ENCODE measurements around the gene DENND1A.
"Not testable (repeated sequence)": the region's sequence is repeated elsewhere in the genome, so short reads cannot be mapped to it uniquely, and the experiment has no call there.

Gene DENND1A

DNA sequence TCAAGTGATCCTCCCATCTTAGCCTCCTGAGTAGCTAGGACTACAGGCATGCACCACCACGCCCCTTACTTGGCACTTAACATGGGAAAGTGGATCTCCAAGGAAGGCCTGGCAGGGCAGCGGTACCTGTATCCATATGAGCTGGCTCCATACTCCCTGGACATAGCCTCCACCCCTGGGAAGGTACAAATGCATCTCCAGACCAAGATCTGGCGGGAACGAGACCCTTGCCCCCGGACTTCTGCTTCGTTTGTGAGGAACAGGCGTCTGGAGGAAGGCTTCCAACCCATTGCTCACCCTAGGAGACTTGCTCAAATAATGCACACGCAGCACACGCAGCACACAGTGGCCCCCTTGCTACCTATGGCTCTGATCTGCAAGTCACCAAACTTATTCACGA, 518.7 kb downstream of the DENND1A start:
- no peak for DNase-seq (ENCODE audit: low spot score)

DNA sequence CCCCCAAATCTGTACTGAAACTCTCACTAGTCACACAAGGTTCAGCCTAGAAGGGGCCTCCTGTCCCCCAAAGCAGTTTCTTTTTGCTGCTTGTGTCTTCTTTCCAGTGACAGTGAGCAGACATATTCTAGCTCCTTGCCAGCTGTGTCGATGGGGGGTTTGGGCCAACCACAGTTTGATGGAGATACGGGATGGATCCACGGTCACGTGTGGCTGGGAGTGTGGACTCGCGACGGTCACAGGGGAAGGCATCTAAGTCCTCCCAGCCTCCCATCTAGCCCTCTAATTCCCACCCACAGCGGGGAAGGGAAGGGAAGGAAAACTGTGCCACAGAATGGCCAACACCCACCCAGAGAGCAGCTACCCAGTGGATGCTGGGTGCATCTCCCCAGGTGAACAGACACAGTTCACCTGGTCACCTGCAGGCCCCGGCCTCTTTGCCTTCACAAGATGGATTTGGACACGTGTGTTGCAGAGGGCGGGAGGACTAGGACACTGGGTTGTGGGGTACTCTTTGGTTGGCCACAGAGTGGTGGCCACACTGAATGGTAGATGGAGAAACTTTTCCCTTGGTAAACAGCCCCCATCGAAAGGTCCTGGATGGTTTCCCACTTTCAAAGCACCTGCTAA, 519.5 kb downstream of the DENND1A start:
- no peak for DNase-seq (ENCODE audit: low spot score)

DNA sequence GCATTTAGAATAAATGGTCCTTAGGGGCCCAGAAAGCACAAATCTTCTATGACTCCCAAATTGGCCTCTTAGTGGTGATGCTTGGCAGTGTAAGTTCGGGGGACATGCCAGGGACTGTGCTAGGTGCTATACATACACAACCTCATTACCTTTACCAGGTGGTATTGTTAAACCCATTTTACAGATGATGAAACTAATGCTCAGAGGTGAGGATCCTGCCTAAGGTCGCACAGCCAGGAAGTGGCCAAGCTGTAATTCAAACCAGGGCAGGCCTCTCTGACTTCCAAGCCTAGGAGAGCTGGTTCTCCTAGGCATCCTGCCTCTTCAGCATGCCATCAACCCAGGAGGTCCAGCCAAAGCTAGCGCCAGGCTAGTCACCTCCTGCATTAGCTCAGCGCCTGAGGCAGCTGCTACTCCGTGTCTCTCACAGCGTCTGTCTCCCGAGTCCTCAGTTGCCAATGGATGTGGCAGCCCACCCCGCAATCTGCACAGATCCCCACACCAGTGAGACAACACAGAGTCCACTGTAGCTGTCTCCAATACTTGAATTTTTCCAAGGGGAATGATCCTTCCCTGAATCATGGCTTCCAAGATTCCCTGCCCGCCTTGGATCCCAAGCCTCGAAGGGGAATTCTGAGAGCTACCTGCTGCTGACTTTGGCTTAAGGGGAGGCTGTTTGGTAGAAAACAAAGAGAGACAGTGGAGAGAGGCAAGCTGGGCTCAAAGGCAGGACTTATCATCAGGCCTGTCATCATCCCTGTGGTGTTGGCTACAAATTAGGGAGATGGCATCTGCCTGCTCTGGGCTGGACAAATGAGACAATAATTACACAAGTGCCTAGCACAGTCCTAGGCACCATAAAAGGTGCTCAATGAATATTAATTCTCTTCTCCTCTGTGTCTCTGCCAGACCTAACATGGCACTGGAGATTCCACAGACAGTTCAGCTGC, 521.3 kb downstream of the DENND1A start:
- no peak for DNase-seq (ENCODE audit: low spot score)

DNA sequence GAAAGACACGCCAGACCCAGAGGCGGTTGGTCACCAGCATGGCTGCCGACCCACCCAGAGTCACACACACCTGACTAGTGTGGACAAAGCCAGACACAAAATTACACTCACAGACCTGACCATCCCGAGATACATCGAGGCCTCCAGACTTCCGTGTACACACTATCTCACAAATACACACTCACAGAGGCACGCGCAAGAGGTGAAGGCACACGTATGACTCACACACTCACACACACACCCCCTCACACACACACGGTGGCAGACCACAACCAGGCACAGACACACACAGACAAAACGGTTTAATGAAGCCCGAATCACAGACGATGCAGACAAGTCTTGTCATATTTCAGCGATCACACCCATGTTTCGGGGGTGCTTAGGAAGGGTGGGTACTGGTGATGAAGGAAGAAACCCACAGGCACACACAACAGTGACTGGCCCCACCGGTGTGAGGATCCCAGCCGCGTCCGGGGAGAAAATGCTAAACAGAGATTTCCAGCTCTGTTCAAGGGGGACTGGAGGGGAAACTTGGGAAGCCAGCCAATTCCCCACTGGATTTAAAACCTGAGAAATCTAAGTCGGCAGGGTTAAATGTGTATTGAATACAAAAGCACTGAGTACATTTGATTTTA, 522.6 kb downstream of the DENND1A start:
- DNase-seq (ENCODE audit: low spot score): no peak

DNA sequence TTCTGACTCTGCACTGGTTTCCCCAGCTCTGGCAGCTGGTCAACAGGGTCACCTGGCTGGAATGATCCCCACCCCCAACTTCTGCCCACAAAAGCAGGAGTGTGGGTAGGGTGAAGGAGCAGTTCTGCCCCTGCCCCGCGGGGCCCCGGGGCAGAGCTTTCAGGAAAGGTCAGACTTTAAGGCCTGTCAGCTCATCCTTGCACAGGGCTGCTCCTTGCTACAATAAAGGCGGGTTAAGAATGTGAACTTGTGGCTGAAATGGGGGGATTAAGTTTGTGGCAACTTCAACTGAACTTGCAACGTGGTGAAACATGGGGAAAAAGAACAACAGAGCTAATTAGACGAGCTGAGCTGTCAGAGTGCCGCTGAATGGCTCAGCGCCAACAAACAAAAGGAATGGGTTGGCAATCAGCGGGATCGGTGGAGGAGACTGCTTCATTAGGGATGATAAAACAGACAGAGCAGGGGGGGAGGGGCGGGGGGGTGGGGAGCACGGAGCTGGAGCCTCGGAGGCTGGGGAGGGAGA, 523.2 kb downstream of the DENND1A start:
- no peak for DNase-seq (ENCODE audit: low spot score)

DNA sequence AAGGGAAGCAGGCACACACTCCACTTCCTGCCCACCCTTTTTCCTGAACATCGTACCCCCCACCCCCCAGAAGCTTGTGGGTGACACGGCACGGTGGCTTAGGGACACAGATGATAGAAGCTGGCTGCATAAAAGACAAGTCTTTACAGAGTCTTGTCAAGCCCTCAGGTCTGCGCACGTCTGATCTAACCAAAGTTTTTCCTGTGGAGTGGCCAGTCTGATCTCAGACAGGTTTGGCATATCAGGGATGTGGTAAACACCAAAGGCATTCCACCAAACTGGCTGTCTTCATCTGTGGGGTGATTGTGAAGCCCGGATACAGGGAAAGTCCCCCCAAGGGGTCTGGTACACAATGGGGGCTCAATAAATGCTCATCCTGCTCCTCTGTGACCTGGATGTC, 523.9 kb downstream of the DENND1A start:
- DNase-seq (ENCODE audit: low spot score): no peak

DNA sequence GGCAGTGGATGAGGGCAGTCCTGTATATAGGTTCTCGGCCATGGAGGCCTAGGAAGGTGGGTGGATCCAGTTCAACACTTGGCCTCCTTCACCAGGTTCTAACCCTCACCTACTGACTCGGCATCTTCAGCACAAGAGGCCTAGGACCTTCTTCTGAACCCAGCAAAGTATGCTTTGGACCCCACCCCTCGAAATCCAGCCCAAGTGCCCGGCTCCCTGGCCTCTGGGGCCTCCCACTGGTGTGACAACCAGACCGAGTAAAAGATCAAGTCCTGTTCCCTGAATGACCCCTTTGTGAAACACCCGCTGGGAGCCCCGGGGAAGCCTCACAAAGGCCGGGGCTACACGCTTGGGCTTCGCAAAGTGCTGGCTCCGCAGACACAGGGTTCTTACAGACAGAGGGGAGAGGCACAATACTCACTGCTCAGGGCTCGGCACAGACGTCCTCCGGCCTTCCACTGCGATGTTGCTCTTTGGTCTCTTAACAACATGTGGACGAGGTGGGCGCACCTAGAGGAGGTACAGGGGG, 526.9 kb downstream of the DENND1A start:
- DNase-seq (ENCODE audit: low spot score): no peak

DNA sequence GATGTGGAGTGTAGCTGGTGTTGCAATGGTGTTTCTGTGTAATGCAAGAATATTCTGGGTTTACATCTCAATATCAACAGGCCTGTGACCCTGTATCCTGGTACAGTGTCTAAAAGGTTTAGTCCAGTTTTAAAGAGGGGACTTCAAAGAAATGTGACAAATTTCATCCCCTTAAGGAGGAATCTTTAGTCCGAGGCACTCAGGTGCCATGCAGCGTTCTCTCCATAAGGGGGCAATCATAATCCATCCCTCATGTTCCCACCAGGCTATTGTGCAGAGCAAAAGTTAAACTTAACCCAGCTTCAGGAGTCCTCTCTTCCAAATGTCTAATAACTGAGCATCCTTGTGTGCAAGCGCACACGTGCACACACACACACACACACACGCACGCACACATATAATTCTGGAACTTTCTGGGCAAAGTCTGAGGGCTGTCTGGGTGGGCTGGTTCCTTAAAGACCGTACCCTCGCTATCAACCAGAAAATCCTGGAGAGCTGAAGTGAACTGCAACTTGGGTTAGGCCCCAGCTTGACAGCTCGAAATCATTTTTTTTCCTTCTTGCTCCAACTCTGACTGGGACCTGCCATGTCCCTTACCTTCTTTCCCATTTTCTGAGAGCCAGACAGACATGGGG, 527.9 kb downstream of the DENND1A start:
- DNase-seq (ENCODE audit: low spot score): no peak

DNA sequence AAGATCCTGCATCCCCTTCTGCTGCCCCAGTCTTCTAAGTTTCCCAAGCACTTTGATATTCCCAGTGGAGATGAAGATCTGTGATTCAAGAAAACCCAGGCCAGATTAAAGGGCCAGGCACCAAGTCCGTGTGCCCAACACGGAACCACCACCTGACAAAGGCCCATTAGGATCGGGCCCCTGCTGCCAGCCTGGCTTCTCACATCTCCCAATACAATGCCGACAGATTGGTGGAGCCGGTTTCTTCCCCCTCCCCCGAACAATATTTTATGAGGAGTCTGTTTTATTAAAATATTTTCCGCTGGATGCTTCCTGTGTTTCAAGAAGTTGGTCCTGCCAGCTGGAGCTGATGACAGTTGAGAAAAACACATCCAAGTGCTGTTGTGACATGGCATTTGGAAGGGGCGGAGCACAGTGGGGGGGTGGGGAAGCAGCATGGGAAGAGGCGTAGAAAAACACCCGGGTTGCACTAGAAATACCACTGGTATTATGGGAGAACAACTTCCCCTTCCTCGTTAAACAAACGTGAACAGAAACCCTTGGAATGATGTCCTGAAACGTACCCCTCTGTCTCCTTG, 528.9 kb downstream of the DENND1A start:
- no peak for DNase-seq (ENCODE audit: low spot score)

DNA sequence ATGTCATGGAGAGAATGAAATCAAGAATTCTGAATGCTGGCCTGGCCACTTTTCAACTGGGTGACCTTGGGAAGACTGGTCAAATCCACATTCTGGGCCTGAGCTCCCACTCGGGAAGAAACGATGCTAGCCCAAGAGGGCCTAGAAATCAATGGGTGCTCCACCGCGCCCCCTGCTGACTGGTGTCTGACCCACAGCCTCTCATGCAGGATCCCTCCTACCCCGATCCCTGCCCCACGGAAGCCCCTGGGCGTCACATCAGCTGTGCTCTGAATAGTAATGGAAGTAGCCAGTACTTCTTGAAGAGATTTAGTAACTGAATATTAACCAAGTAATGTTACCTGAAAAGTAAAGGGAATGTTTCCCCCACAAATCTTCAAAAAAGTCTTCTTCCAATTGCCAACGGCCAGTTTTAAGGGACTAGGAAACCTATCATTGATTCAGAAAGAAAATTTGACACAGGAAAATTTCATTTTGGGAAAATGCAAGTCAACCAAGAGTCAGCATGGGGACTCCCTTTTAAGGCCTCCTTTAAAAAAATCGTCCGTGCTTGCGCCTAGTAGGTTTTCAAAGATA, 530.0 kb downstream of the DENND1A start:
- DNase-seq (ENCODE audit: low spot score): no peak

DNA sequence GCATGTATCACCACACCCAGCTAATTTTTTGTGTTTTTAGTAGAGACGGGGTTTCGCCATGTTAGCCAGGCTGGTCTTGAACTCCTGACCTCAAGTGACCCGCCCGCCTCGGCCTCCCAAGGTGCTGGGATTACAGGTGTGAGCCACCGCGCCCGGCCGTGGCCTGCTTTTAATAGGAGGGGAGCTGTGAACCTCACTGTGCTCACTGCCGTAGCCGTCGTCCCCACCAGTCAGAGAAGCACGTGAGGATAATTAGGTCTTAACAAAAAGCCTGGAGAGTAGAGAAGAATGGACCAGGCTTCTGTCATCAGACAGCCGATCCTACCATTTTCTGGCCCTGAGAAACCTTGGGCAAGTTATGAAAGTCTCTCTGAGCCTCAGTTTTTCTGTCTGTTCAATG, 531.0 kb downstream of the DENND1A start:
- not testable (repeated sequence) for DNase-seq (ENCODE audit: low spot score)

DNA sequence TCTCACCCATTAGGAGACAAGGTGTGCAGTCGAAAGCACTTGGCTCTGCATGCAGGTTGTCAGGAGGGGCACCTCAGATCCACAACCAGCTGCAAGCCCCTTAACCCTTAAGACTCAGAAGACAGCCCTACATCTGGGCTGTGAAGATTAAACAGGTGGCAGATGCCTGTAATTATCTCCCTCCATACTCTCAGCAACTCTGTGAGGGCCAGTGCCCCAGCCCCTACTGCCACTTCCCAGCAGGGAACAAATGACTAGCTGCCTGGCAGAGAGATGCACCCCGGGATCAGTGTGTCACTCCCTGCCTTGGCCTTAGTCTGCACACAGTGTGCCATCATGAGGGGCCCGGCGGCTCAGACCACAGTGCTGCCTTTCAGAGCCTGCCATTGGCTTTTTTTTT, 532.0 kb downstream of the DENND1A start:
- DNase-seq (ENCODE audit: low spot score): no peak

DNA sequence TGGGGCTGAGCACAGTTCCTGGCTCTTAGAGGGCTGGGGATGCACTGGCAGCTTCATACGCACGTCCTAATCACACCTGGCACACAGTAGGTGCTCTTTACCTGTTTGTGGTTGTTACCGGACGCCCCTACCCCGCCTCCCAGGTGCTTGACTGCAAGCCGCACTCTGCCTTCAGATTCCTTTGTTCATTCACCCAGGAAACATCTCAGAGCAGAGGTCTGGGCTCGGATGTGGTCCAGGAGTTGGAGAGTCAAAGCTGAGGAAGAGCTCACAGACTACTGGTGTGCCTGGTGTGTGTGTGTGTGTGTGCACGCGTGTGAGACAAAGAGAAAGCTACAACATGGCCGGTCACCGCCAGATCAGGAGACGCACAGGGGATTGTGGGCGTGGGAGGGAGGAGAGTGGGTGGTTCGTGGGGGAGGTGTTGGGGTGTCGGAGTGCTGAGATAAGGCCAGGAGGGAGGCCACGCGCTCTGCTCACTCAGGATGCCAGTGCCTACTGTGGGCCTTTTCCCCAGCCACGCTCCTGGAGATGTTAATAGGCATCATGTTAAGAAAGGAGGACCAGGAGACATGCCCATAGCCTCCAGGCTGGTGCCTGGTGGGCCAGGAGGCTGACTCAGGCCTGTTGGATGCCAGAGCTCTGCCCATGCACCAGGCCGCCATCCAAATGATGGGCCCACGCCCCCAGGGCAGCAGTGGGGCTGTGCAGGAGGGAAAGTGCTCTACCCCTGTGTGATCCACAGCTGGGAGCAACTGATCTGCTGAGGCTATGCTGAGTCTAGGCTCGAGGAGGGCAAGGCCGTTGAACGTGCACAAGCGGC, 534.0 kb downstream of the DENND1A start:
- DNase-seq (ENCODE audit: low spot score): no peak

DNA sequence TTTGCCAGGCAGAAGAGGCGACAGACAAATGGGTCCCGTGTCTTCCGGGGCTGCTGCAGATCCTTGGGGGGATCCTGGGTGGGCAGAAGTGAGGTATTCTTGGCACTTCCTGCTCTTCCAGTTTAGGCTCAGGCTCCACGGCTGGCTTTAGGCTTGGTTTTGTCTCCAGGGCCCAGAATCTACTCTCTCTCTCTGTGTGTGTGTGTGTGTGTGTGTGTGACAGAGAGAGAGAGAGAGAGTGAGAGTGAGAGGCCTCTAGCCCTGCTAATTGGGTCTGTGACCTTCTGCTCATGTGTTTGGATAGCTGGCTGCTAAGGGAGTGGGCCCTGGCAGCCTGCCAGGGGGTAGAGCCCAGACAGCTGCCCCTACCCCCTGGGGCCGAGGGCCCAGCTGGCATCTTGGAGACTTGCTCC, 534.6 kb downstream of the DENND1A start:
- DNase-seq (ENCODE audit: low spot score): no peak

DNA sequence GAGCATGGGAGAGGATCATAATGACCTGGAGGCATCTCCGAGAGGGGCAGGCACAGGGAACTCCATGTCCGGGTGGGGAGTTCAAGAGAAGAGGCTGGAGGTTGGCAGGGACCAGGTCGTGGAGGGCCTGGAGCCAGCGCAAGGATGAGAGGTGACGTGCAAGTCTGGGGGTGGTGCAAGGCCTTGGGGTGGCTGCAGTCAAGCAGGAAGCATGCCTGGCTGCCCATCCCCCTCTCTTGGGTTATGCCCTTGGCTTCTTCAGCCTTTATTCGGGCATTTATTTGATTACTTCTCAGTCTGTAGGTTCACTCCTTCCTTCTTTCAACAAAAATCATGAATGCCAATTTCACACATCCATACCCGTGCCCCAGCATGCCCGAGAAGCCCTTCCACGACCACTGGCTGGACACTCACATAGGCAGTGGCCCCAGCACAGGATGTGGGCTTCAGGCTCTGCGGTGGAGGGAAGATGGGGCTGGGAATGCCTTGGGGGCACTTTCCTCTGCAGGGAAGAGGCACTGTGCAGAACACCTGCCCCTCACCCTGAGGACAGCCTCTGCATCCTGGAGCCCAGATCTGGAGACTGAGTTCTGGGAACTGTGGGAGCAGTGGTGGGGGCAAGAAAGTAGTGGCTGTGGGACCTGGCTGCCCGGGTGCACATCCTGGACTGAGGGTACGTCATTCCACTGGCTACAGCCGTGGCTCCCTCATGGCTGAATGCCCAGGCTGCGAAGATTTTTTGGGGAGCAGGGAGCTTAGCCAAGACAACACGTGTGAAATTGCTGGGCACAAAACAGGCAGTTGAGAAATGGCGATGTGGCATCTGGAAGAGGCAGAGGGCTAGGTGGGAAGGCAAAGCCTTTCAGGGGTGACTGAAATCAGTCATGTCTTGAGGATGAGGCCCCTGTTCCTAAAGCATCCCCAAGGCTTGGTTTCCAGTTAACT, 535.4 kb downstream of the DENND1A start:
- DNase-seq (ENCODE audit: low spot score): no peak

DNA sequence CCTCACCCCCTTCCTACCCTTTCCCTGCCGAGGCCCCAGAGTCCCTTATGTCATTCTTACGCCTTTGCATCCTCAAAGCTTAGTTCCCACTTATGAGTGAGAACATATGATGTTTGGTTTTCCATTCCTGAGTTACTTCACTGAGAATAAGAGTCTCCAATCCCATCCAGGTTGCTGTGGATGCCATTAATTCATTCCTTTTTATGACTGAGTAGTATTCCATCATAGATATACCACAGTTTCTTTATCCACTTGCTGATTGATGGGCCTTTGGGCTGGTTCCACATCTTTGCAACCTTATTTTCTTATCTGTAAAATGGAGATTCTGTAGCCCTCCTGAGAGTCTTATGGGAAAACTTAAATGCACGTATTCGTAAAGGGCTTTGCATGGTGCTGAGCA, 537.1 kb downstream of the DENND1A start:
- no peak for DNase-seq (ENCODE audit: low spot score)

DNA sequence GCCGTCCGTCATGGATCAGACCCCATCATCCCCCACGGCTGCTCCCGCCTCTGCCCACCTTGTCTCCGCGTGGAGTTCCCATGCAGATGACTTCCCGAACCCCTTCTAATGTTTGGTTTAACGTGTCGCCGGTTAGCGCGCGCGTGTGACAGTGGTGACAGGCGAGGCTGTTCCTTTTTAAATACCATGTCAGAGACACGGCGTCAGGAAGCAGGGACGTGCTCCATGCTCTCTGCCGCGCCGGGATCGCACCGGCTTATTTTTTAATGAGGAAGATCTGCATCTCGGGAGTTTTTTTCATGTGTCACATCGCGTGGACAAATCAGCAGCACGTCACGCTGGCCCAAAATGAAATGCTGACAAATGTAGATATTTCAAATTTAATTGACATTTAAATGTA, 538.0 kb downstream of the DENND1A start:
- no peak for DNase-seq (ENCODE audit: low spot score)

DNA sequence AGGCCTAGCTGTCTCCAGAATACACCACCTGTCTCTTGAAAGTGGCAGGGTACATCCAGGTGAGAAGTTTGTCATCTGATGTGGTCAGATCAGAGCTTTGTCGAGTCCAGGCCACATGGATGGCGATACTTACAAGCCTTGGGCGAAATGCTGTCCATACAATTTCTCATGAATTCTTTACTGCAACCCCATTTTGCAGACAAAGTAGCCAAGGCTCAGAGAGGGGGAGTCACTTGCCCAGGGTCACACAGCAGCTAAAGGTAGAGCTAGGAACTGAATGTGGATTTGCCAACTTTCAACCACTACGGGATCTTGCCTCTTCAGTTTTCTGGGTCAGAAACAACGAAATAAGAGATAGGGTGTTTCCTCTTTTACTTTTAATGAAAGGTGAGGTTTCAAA, 538.7 kb downstream of the DENND1A start:
- no peak for DNase-seq (ENCODE audit: low spot score)

Data from CD4-positive, alpha-beta T cell treated with Interleukin-2 at 100 ng/mL for 4 hours (primary cell).